A549 treated with dexamethasone at 1 μM for 4 hours (cell line): Measurements from ENCODE around the gene PRAMEF7. TPM values are rescaled to one million over a fixed set of nuclear protein-coding genes. Genes with fewer than 3 reads are reported as not detected.

ENCODE experiments used
- total RNA-seq: library from RNA; stranded (reverse); fragments of 200-300 nt; extraction: Qiagen RNA extraction; gene quantifications from 5 replicates; pipeline ENCODE4 v1.2.3, GENCODE V29; 2022

The PRAMEF7 gene
- 0.07 to 0.15 TPM (median 0.12 TPM) in 3 of 5 replicates, not detected in the others for total RNA-seq

DNA sequence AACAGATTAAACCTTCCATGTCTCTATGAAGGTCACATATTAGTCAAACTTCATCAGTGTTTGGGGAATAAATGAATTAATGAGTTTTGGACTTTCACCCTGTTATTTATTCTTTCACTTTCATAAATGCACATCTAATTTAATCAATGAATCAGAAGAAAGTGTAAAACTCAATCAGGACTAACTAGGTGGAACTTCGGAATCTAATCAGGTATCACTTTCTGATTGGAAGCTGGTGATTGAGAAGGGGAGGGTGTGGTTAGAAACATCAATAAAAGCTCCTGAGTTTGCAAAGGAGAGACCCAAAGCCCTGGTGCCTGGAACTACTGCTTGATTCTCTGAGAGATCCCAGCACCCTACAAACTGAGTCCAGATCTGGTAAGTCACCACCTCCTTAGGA is at the start of gene PRAMEF7:
Gene PRAMEF7 (plus strand): TSS at position 301 of the 400 bp plus-strand sequence. CDS start 1,083 bp downstream, outside the sequence.

DNA sequence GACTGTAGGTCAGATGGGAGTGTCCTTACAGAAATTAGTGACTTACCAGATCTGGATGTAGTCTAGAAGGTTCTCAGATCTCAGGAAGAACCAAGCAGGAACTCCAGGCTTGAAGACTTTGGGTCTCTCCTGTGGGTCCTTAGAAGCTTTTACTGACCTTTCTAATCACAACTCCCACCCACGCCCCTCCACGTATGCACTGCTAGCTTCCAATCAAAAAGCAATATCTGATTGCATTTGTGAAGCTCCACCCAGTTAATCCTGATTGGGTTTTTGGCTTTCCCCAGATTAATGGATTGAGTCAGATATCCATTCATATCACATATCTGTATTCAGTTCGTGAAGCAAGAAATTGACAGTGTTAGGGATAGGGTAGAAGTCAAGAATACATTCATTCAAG is 30.3 kb upstream of the PRAMEF7 start, which contains the start of gene PRAMEF4:
Gene PRAMEF4 (minus strand): TSS at position 101 of the 400 bp plus-strand sequence. CDS start 2,807 bp downstream, outside the sequence.

DNA sequence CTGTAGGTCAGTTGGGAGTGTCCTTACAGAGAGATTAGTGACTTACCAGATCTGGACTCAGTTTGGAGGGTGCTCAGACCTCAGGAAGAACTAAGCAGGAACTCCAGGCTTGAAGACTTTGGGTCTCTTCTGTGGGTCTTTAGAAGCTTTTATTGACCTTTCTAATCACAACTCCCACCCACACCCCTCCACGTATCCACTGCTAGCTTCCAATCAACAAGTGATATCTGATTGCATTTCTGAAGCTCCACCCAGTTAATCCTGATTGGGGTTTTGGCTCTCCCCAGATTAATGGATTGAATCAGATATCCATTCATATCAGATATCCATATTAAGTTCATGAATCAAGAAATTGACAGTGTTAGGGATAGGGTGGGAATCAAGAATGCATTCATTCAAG is 18.2 kb upstream of the PRAMEF7 start, which contains the start of gene PRAMEF10:
Gene PRAMEF10 (minus strand): TSS at position 101 of the 400 bp plus-strand sequence. CDS start 2,423 bp downstream, outside the sequence.

DNA sequence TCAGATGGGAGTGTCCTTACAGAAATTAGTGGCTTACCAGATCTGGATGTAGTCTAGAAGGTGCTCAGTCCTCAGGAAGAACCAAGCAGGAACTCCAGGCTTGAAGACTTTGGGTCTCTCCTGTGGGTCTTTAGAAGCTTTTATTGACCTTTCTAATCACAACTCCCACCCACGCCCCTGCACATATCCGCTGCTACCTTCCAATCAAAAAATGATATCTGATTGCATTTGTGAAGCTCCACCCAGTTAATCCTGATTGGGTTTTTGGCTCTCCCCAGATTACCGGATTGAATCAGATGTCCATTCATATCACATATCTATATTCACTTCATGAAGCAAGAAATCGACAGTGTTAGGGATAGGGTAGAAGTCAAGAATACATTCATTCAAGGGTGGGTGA is 31.1 kb downstream of the PRAMEF7 start, which contains the start of gene PRAMEF6:
Gene PRAMEF6 (minus strand): TSS at position 101 of the 400 bp plus-strand sequence. CDS start 5,062 bp downstream, outside the sequence.

Other genes starting within 250 kb of the PRAMEF7 start
- not detected in 5 replicates for gene AADACL3, start 200.5 kb upstream of the PRAMEF7 start, total RNA-seq
- gene CFAP107, start 170.4 kb upstream of the PRAMEF7 start, total RNA-seq = not detected in 5 replicates
- not detected in 5 replicates for gene PRAMEF12, start 142.9 kb upstream of the PRAMEF7 start, total RNA-seq
- 0.05 to 0.13 TPM (median 0.09 TPM) in 5 replicates for gene PRAMEF1, start 125.2 kb upstream of the PRAMEF7 start, total RNA-seq
- not detected in 5 replicates for gene PRAMEF11, start 85.2 kb upstream of the PRAMEF7 start, total RNA-seq
- gene HNRNPCL1, start 67.9 kb upstream of the PRAMEF7 start, total RNA-seq = not detected in 5 replicates
- gene PRAMEF2, start 59.5 kb upstream of the PRAMEF7 start, total RNA-seq = 0.07 to 0.24 TPM (median 0.13 TPM) in 5 replicates
- 0.06 TPM in 1 of 5 replicates, not detected in the others for gene PRAMEF4, start 30.4 kb upstream of the PRAMEF7 start, total RNA-seq
- gene PRAMEF10, start 18.3 kb upstream of the PRAMEF7 start, total RNA-seq = not detected in 5 replicates
- not detected in 5 replicates for gene PRAMEF6, start 31.0 kb downstream of the PRAMEF7 start, total RNA-seq
- not detected in 5 replicates for gene PRAMEF27, start 140.0 kb downstream of the PRAMEF7 start, total RNA-seq
- gene HNRNPCL3, start 144.2 kb downstream of the PRAMEF7 start, total RNA-seq = not detected in 5 replicates
- not detected in 5 replicates for gene PRAMEF25, start 154.2 kb downstream of the PRAMEF7 start, total RNA-seq
- not detected in 5 replicates for gene HNRNPCL2, start 200.2 kb downstream of the PRAMEF7 start, total RNA-seq
- not detected in 5 replicates for gene PRAMEF26, start 239.4 kb downstream of the PRAMEF7 start, total RNA-seq
- gene HNRNPCL4, start 249.0 kb downstream of the PRAMEF7 start, total RNA-seq = not detected in 5 replicates